Measurements from ENCODE around the gene FBXW5.

Gene FBXW5

DNA sequence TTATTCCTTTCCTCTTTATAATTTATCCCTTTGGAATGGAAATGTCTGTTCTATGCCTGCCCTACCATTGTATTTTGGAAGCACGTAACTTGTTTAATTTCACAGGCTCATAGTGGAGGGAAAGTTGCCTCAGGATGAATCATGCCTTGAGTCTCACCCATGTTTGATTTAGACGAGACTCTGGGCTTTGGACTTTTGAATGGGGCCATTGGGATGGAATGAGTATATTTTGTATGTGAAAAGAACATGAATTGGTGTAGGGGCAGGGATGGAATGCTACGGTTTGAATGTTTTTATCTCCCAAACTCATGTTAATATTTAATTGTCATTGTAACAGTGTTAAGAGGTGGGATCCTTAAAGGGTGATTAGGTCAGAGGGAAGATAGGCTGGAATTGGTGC lies 10.3 kb downstream of the FBXW5 start:
- DNase-seq (ENCODE audit: low spot score): no peak

DNA sequence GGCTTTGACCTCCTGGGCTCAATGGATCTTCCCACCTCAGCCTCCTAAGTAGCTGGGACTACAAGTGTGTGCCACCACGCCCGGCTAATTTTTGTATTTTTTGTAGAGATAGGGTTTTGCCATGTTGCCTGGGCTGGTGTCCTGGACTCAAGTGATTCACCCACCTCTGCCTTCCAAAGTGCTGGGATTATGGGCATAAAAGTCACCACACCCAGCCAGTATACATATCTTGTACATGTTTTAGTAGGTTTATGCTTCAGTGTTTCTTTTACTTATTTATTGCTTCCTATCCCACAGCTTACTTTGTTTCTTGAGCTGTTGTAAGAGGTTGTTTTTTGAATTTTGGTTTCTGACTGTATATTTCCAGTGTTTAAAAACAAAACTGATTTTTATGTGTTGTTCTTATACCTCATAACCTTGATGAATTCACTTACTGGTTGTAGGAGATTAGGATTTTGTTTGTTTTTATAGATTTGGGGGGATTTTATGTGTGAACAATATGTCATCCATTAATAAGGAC lies 12.9 kb downstream of the FBXW5 start:
- DNase-seq (ENCODE audit: low spot score): no peak

GRCh38 chr9:136930014-136930413 lies 14.5 kb downstream of the FBXW5 start:
- no peak for DNase-seq (ENCODE audit: low spot score)

- no peak for DNase-seq (ENCODE audit: low spot score)
Observed at GRCh38 chr9:136928591-136928990, 15.9 kb downstream of the FBXW5 start.

DNA sequence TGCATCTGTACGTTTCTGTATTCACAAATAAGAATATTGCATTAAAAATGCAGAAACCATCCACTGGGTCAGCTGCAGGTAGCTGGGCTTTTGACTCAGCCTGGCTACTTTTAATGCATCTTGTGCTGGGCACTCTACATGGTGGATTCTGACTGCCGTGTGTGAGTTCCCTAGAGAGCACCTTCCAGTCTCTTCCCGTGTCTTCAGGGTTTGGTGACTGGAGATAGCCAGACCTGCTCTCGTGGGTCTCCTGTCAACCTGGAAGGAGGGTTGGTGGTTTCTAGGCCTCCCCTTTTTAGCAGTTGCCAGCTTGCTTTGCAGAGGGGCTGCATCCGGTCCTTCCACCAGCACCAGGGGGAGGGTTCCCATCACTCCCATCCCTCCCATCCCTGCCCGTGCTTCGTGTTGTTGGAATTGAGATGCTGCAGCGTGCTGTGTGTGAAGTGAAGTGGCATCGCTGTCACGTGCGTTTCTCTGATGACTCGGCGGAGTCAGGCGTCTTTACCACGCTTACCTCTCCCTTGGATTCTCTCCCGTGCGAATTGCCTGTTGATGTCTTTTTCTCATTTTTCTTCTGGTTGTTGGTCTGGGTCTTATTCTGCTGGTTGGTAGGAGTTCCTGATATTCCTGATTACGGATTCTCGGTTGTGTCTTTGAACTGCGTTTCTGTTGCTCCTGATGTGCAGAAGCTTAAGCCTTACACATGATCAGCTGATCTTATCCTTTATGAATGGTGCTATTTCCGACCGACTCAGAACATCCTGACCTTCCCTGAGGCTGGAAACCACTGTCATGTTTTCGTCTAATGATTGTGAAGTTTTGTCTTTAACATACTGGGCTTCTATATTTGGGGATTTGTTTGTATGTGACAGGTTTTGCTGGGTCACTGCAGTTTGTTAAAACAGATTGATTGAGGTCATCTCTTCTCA lies 16.9 kb downstream of the FBXW5 start:
- no peak for DNase-seq (ENCODE audit: low spot score)

GRCh38 chr9:136926749-136927148 lies 17.8 kb downstream of the FBXW5 start:
- DNase-seq (ENCODE audit: low spot score): no peak

DNA sequence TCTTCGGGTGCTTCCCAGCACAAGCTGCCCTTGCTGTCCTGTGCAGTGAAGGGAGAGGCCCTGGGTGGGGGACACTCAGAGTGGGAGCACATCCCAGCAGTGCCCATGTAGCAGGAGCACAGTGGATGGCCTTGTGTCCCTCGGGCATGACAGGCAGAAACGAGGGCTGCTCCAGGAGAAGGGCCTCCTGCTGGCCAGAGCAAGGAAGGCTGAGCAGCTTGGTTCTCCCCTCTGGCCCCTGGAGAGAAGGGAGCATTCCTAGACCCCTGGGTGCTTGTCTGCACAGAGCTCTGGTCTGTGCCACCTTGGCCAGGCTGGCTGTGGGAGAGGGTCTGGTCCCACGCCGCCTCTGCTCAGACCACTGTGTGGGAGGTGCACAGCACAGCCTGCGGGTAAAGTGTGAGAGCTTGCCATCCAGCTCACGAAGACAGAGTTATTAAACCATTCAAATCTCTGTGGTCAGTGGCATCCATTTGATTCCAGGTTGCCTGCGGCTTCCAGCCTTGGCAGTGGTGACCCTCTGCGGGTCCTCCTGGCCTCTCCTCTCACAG lies 18.3 kb downstream of the FBXW5 start:
- DNase-seq (ENCODE audit: low spot score): no peak

DNA sequence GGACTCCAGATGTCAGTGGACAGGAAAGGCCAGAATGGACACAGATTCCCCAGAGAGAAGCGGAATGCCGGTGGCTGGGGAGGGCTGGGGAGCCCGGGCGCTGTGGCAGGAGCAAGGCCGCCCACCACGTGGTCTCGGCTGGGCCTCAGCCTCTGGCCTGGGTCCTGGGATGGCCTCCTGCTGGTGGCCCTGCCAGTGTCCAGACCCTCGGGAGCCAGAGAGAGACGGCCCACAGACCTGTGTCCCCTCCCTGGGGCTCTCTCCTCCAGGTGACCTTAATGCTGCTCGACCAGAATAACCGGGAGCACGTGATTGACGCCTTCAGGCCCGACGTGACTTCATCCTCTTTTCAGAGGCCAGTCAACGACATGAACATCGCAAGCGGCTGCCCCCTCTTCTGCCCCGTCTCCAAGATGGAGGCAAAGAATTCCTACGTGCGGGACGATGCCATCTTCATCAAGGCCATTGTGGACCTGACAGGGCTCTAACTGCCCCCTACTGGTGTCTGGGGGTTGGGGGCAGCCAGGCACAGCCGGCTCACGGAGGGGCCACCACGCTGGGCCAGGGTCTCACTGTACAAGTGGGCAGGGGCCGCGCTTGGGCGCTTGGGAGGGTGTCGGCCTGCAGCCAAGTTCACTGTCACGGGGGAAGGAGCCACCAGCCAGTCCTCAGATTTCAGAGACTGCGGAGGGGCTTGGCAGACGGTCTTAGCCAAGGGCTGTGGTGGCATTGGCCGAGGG lies 19.0 kb downstream of the FBXW5 start:
- no peak for DNase-seq (ENCODE audit: low spot score)

GRCh38 chr9:136923881-136924280 lies 20.7 kb downstream of the FBXW5 start:
- no peak for DNase-seq (ENCODE audit: low spot score)

DNA sequence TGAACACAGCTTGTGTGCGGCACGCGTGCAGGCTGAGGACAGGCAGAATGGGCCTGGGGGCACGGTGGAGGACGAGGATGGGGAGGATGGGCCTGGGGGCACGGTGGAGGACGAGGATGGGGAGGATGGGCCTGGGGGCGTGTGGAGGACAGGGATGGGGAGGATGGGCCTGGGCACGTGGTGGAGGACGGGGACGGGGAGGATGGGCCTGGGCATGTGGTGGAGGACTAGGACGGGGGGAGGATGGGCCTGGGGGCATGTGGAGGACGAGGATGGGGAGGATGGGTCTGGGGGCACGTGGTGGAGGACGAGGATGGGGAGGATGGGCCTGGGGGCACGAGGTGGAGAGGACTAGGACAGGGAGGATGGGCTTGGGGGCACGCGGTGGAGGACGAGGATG lies 22.0 kb downstream of the FBXW5 start:
- DNase-seq (ENCODE audit: low spot score): no peak

DNA sequence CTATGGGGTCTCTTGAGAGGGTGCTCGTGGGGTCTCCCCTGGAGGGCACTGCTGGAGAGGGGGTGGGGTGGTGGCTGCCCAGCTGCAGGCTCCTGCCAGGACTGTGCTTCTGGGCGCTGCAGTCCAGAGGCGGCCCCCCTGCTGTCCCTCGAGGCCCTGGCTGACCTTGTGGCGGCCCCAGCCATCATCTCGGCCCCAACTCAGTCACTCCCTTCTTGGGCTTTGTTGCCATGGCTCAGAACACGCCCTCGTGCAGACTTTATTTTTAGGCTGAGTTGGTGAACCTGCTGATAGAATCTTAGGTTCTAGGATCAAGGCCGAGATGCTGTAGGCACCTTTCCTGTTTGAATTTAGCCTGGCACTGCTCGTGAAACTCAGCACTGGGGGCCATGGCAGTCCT lies 22.8 kb downstream of the FBXW5 start:
- no peak for DNase-seq (ENCODE audit: low spot score)

GRCh38 chr9:136921307-136921706 lies 23.2 kb downstream of the FBXW5 start:
- DNase-seq (ENCODE audit: low spot score): no peak

- no peak for DNase-seq (ENCODE audit: low spot score)
Observed at GRCh38 chr9:136920734-136921231, 23.8 kb downstream of the FBXW5 start.

GRCh38 chr9:136920069-136920468 lies 24.5 kb downstream of the FBXW5 start:
- no peak for DNase-seq (ENCODE audit: low spot score)

DNA sequence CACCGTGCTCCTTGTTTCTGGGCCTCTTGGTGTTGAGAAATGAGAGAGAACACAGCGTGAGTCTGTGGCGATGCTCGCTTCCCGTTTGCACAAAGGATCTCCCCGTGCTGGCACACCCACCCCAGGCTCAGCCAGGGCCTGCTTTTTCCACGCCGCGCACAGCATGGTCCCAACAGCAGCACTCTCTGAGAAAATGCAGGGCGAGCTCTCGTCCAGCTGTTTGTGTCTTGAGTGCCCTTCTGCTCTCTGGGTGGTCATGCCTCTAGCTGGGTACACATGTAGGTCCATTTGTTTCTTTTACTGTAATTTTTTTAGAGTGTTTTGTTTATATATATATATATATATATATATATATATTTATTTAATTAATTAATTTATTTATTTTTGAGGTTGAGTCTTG lies 26.6 kb downstream of the FBXW5 start:
- DNase-seq (ENCODE audit: low spot score): no peak

DNA sequence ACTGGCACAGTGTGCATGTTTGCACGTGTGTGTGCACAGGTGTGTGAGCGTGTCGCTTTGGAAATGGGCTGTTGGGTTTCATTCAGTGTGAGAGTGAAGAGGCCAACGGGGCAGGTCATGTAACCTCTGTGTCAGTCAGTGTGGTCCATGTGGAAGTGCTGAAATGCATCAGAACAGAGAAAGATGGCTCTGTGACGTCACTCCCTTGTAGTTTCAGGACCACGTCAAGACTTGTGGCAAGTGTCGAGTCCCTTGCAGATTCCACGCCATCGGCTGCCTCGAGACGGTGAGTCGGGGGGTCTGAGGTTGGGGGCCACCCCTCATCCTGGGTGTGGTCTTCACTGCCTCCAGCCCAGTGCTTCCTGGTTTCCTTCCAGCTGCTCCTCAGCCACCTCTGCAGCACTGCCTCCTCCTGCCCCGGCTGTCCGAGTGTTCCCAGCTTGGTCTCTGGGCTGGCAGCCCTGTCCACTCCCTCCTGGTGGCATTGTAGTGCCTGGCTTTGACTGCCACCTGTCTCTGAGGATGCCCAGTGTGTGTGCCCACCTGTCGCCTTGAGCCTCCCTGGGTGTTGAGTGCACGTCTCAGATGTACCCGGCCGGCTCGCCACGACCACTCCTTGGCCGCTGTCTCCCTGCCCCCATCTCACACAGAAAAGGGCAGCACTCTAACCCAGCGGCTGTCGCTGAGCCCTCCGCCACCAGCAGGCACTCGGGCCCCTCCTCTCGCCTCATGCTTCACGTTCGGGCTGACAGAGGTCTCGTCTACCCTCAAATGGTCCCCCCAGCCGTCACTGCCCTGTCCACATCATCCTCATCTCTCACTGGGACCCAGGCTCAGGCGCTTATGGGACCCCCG lies 28.0 kb downstream of the FBXW5 start:
- no peak for DNase-seq (ENCODE audit: low spot score)

DNA sequence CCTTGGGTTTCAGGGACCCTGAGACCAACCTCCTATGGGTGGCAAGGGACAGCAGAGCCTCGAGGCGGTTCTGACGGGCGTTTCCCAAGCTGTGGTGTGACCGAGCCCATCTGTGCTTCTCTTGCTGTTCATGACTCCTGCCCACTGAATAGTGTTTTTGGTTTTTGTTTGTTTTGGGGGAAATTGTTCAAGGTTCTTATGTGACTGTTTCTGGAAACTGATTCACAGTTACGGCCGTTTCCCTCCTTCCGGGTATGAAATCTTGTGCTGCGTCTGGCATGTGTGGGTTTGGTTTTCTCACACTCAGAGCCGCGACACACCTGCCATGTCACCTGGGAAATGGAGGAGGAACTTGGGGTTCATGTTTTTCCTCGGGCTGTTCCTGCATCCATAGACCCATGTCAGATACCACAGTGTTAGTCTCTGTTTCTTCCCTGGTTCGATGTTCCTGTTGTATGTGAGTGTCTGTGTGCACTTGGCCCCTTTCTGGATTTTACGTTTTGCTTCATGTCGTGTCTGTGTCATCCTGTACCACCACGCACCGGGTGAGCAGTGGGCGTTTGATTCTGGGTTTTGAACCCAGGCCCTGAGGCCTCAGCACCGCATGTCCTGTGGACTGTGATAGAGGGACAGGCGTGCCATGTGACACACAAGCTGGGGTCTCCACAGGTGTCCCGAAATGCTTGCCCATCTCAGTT lies 28.8 kb downstream of the FBXW5 start:
- DNase-seq (ENCODE audit: low spot score): no peak

DNA sequence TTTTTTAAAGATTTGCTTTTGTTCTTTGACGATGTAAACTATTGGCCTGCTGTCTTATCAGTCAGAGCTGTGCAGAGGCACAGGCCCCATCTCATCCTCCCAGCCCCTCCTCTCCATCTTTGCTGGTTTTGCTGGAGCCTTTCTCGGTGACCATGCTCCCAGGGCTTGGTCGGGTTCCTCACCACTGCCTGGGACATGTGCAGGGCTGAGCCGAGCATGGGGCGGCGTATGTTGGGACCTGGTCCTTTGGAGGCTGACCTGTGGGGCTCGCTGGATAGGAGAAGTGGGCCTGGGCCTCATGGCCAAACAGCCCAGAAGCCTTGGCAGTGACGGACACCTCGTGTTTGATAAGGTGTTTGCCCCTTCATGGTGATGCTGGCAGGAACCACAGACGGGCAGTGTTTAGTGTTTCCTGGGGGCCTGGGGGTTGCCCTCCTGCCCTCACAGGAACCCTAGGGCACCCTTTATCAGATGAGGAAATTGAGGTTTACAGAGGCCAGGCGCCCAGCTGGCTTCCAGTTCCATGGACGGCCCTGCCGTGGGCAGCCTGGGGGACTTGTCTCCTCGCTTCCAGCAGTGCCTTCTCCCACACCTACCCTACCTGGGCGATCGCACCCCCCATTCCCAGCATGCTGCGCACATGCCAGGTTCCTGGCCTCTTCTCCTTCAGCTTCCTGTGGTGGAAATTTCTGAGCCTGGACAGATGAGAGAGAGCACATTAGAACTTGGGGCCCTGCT lies 30.7 kb downstream of the FBXW5 start:
- no peak for DNase-seq (ENCODE audit: low spot score)

DNA sequence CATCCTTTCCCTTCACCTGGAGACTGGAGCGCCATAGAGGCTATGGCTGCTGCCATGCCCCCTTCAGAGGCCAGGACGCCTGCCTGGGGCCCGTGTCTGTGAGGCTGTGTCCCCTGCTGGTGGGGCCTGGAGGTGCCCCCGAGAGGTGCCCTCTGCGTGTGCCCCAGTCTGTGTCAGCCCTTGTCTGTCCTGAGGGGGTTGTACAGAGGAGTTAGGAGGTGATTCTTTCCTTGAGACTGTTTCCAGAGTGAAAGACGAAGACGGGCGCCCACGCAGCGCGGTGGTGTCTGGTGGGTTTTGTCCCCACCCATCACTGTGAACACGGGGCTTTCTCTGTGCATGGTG lies 33.7 kb downstream of the FBXW5 start:
- DNase-seq (ENCODE audit: low spot score): no peak

DNA sequence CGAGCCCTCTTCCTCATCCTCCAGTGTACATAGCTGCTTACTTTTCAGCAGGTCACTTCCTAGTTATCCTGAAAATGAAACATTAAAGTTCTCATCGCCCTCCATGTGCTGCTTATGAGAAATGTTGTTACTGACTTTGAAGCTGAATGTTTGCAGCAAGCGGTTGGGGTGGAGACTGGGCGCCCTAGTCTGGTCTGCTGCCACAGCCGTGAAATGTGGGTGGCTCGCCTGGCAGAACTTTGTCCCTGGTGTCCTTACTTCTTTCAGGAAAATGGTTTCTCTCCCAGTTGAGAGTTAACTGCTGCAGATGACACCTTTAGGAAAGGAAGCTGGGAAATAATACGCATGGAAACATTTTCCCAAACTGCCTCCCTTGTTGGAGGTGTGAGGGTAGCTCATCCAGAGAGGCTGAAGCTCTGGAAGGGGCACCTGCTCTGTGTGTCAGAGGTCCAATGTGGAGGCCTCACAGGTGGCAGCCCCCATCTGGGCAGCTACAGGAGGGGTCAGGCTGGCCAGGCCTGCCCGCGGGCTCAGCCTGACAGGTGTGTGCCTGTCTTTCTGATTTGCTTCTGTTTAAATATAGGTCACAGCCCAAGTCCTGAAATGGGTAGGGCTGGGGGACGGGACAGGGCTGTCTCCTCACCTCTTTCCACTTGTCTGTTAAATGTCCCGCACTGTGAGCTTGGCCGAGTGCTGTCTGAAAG lies 34.2 kb downstream of the FBXW5 start:
- no peak for DNase-seq (ENCODE audit: low spot score)
